RWPE1 (cell line): Measurements from ENCODE around the gene L2HGDH.

Experiments used
- CTCF ChIA-PET: fragments of 350-600 bp; sonication (Branson Sonifier 250); formaldehyde crosslinking; extraction: SDS; loops from one replicate; lab custom pipeline; 2021; lab: Yijun Ruan, JAX
- POLR2A ChIA-PET: fragments of 400-600 bp; formaldehyde crosslinking; extraction: SDS; loops from one replicate; lab custom pipeline; 2020; ENCODE audit warnings: antibody characterized with exemption; ENCODE audit not compliant: low non-redundant PET; lab: Yijun Ruan, JAX
- DNase-seq: peaks from one replicate; pipeline ENCODE4 v3.0.0; 2012; ENCODE audit warnings: low spot score
- H3K27ac ChIP-seq: fragments of 450-650 bp; 2 replicates; pipeline ENCODE4 v1.5.1; 2017
- CTCF ChIP-seq: fragments of 450-650 bp; conservative IDR thresholded peaks from 2 replicates; pipeline ENCODE4 v1.5.1; 2017; ENCODE audit warnings: low read depth, mild to moderate bottlenecking

L2HGDH gene

GRCh38 chr14:50285861-50286260 is 26.2 kb downstream of the L2HGDH start:
- TF ChIP-seq CTCF, result no peak
- CTCF ChIA-PET, result interaction anchor here (0.7 kb wide), 1 partner anchor 333 kb away, joined by 4 read pairs; no protein-coding TSS in a partner anchor
- no peak for DNase-seq
- POLR2A ChIA-PET, result no interaction called here
- H3K27ac ChIP-seq, result no peak overlapping the region

GRCh38 chr14:50272498-50272897 is 39.5 kb downstream of the L2HGDH start:
- no peak for TF ChIP-seq CTCF
- CTCF ChIA-PET, result no interaction called here
- POLR2A ChIA-PET, result no interaction called here
- no peak for DNase-seq
- no peak overlapping the region for H3K27ac ChIP-seq

- CTCF ChIA-PET, result no interaction called here
- no peak for DNase-seq
- no peak overlapping the region for H3K27ac ChIP-seq
- POLR2A ChIA-PET, result no interaction called here
- no peak for TF ChIP-seq CTCF
Observed at GRCh38 chr14:50270932-50271331, 41.1 kb downstream of the L2HGDH start.

- TF ChIP-seq CTCF, result no peak
- ChIA-PET CTCF (no interaction called here), POLR2A (no interaction called here)
- no peak for DNase-seq
- H3K27ac ChIP-seq, result no peak overlapping the region
Observed at GRCh38 chr14:50265029-50265428, 47.0 kb downstream of the L2HGDH start.

- TF ChIP-seq CTCF, result no peak
- no peak for DNase-seq
- CTCF ChIA-PET, result no interaction called here
Observed at GRCh38 chr14:50263321-50263720, 48.7 kb downstream of the L2HGDH start.

GRCh38 chr14:50262865-50263264 is 49.2 kb downstream of the L2HGDH start:
- TF ChIP-seq CTCF, result no peak
- H3K27ac ChIP-seq, result no peak overlapping the region
- ChIA-PET POLR2A (no interaction called here), CTCF (interaction anchor here (0.6 kb wide), 2 partner anchors 282 to 382 kb away, joined by 4 to 5 read pairs; no protein-coding TSS in a partner anchor)
- DNase-seq, result no peak

More at GRCh38 chr14:50263321-50263720, 48.7 kb downstream of the L2HGDH start:
- H3K27ac ChIP-seq, result no peak overlapping the region
- POLR2A ChIA-PET, result no interaction called here
